ENCODE measurements around the gene GRID1. TPM values are rescaled to one million over a fixed set of nuclear protein-coding genes. Genes with fewer than 3 reads are reported as not detected.

The GRID1 gene
- polyA plus RNA-seq, 1 experiment: 0.49 TPM

GRCh38 chr10:85900487-85900886 is 466.1 kb downstream of the GRID1 start:
- no peak for TF ChIP-seq CTCF (IDR thresholded peaks at IDR 0.05; ENCODE audit: insufficient read depth, low read depth, low read length)

GRCh38 chr10:85900061-85900460 is 466.5 kb downstream of the GRID1 start:
- H3K36me3 ChIP-seq (ENCODE audit: control insufficient read depth, insufficient read depth, low read length): no peaks in the 10 kb centered on the region
- ChIA-PET CTCF (interaction anchor here (1.1 kb wide), 1 partner anchor 23 kb away, joined by 3 read pairs; no protein-coding TSS in a partner anchor), POLR2A (no interaction called here)
- TF ChIP-seq CTCF (IDR thresholded peaks at IDR 0.05; ENCODE audit: insufficient read depth, low read depth, low read length): no peak
- no peaks in the 10 kb centered on the region for H3K27me3 ChIP-seq (ENCODE audit: control insufficient read depth, insufficient read depth, low read length)
- DNase-seq (ENCODE audit: low read depth): no peak
- no peak overlapping the region for H3K4me3 ChIP-seq (ENCODE audit: low read depth, low read length)

More at GRCh38 chr10:85900487-85900886, 466.1 kb downstream of the GRID1 start:
- Histone ChIP-seq H3K27me3 (ENCODE audit: control insufficient read depth, insufficient read depth, low read length) (no peaks in the 10 kb centered on the region), H3K4me3 (ENCODE audit: low read depth, low read length) (no peak overlapping the region), H3K36me3 (ENCODE audit: control insufficient read depth, insufficient read depth, low read length) (no peaks in the 10 kb centered on the region)
- CTCF ChIA-PET: interaction anchor here (1.1 kb wide), 1 partner anchor 23 kb away, joined by 3 read pairs; no protein-coding TSS in a partner anchor
- POLR2A ChIA-PET: no interaction called here
- DNase-seq (ENCODE audit: low read depth): no peak

- TF ChIP-seq CTCF (IDR thresholded peaks at IDR 0.05; ENCODE audit: insufficient read depth, low read depth, low read length): no peak
- no peak for DNase-seq (ENCODE audit: low read depth)
Observed at GRCh38 chr10:85891472-85891871, 475.1 kb downstream of the GRID1 start.

GRCh38 chr10:85888559-85888958 is 478.0 kb downstream of the GRID1 start:
- Histone ChIP-seq H3K27me3 (ENCODE audit: control insufficient read depth, insufficient read depth, low read length) (no peaks in the 10 kb centered on the region), H3K36me3 (ENCODE audit: control insufficient read depth, insufficient read depth, low read length) (no peaks in the 10 kb centered on the region), H3K4me3 (ENCODE audit: low read depth, low read length) (no peak overlapping the region)
- POLR2A ChIA-PET: no interaction called here
- no peak for DNase-seq (ENCODE audit: low read depth)
- no peak for TF ChIP-seq CTCF (IDR thresholded peaks at IDR 0.05; ENCODE audit: insufficient read depth, low read depth, low read length)
- CTCF ChIA-PET: no interaction called here

More at GRCh38 chr10:85891472-85891871, 475.1 kb downstream of the GRID1 start:
- no peaks in the 10 kb centered on the region for H3K27me3 ChIP-seq (ENCODE audit: control insufficient read depth, insufficient read depth, low read length)
- no peak overlapping the region for H3K4me3 ChIP-seq (ENCODE audit: low read depth, low read length)
- no peaks in the 10 kb centered on the region for H3K36me3 ChIP-seq (ENCODE audit: control insufficient read depth, insufficient read depth, low read length)
- POLR2A ChIA-PET: no interaction called here
- CTCF ChIA-PET: no interaction called here

GRCh38 chr10:85888004-85888403 is 478.6 kb downstream of the GRID1 start:
- no peak for DNase-seq (ENCODE audit: low read depth)
- CTCF ChIA-PET: no interaction called here
- no peak overlapping the region for H3K4me3 ChIP-seq (ENCODE audit: low read depth, low read length)
- TF ChIP-seq CTCF (IDR thresholded peaks at IDR 0.05; ENCODE audit: insufficient read depth, low read depth, low read length): no peak
- no peaks in the 10 kb centered on the region for H3K27me3 ChIP-seq (ENCODE audit: control insufficient read depth, insufficient read depth, low read length)
- POLR2A ChIA-PET: no interaction called here
- H3K36me3 ChIP-seq (ENCODE audit: control insufficient read depth, insufficient read depth, low read length): no peaks in the 10 kb centered on the region
